ENCODE measurements around the gene USP31. TPM values are rescaled to one million over a fixed set of nuclear protein-coding genes. Genes with fewer than 3 reads are reported as not detected.

The USP31 gene
- total RNA-seq: 15.4 TPM
- long read RNA-seq, partial matches to known transcripts: 0 of 3 reads
- long read RNA-seq, other reads (novel, unspliced or antisense): 3 of 3 reads

DNA sequence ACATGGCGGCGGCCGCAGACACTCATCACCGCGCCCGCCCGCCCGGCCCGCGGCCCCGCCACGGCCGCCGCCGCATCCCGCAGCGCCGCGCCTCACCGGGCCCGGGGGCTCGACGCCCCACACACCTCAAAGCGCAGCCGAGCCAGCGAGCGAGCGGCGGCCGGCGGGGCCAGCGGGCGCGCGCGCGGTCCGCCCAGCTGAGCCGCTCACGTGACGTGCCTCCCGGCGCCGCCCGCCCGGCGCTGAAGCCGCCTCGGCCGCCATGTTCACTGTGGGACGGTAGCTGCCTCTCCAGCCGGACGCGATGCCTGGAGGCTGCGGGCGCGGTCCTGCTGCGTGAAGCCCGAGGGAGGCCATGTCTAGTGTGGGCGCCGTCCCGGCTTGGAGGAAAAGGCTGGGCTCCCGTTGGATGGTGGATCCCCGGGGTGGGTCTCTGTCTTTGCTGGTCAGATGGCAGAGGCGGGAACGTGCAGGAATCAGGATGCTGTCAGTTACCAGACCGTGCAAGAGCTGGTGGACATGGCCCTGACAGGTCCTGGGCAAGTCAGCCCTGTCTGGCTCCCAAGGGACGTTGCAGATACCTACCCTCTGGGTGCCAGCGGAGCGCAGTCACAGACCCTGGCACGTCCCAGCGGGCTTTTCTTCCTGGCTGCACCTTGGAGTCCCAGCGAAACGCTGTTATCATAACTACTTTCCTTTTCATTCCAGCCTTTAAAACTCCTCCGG lies at the start of gene USP31:
USP31 (minus strand) TSS at position 186 of the 726 bp plus-strand sequence; CDS start at position 4, 182 bp downstream.
- peak; percentile 99 for DNase-seq (ENCODE audit: low spot score)

GRCh38 chr16:23196539-23196938 lies 47.3 kb upstream of the USP31 start:
- DNase-seq (ENCODE audit: low spot score): no peak

- no peak for DNase-seq (ENCODE audit: low spot score)
Measured at GRCh38 chr16:23195366-23195978, 46.2 kb upstream of the USP31 start.

DNA sequence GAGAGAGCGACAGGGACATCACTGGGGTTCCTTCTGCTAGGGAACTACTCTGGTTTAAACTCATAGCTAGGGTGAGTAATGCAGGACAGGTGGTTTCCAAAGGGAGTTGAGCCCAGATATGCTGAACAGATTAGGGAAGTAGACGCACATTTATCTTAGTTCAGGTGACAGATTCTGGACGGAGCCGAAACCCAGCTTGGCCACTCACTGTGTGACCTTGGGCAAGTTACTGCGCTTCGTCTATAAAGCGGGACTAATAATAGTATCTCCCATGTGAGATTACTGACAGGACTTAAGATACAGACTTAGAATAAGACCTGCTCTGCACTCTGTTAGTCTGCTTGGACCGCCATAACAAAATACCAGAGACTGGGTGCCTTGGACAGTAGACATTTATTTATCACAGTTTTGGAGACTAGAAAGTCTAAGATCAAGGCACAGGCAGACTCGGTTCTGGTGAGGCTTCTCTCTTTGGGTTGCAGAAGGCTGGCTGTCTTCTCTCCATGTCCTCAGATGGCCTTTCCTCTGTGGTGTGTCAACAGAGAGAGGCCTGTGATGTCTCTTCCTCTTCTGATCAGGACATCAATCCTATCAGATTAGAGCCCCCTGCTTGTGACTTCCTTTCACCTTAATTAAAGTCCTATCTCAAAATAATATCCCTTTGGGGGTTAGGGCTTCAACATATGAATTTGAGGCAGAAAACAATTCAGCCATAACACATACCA lies 45.4 kb upstream of the USP31 start:
- no peak for DNase-seq (ENCODE audit: low spot score)

DNA sequence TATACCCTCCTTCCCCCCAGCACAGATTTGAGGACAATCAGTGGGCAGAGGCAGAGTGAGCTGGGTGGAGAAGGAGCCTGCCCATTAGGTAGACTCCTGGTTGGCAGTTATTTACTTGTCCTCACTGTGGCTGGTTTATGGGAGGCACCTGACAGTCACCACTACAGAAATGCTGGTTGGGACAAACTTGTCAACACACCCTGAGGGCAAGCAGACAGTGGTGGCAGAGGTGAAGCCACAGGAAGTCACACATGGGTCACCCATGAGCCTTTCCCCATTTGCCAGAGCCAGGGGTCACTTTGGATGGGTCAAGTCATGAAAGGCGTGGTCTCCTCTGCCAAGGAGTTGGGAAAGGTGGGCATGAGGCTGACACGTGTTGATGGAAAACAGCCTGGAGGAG lies 39.7 kb upstream of the USP31 start:
- no peak for DNase-seq (ENCODE audit: low spot score)

DNA sequence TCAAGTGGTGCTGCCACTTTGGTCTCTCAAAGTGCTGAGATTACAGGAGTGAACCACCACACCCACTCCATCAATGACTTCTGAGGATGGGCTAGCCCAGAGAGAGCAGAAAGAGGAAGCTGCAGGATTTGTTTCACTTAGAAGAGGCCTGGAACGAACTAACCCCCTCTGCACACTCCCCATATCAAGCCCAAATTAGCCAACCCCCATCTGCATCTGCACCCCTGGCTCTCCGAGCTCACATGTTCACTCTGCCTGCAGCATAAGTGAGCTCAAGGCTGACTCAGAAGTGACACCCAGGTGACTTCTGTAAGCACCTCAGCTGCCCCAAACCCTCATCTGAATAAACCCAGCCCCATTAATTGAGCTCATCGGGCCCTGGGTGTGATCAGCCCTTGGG lies 38.1 kb upstream of the USP31 start:
- no peak for DNase-seq (ENCODE audit: low spot score)

DNA sequence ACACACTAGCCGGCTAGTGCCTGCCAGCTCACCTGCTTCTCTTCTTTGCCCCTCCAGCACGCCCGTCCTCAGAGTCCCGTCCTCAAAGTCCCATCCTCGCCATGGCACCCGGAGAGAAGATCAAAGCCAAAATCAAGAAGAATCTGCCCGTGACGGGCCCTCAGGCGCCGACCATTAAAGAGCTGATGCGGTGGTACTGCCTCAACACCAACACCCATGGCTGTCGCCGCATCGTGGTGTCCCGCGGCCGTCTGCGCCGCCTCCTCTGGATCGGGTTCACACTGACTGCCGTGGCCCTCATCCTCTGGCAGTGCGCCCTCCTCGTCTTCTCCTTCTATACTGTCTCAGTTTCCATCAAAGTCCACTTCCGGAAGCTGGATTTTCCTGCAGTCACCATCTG lies 36.9 kb upstream of the USP31 start:
- no peak for DNase-seq (ENCODE audit: low spot score)

DNA sequence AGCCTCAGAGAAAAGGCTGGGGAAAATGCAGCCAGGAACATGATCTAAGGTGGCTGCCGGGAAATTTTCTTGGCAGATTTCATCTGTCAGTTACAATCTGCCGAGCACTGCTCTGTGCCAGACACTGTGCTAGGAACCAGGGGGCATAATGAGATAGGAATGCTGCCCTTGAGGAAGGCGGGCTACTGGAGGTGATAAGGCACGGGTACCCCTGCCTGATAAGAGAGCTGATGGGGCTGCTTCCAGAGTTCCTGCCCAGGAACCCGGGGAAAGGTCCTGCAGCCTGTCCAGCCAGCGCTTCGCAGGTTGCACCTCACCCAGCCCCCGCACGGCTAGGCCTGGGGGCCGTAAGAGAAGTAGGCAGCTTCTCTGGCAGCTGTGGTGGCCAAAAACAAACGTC lies 36.4 kb upstream of the USP31 start:
- DNase-seq (ENCODE audit: low spot score): no peak

DNA sequence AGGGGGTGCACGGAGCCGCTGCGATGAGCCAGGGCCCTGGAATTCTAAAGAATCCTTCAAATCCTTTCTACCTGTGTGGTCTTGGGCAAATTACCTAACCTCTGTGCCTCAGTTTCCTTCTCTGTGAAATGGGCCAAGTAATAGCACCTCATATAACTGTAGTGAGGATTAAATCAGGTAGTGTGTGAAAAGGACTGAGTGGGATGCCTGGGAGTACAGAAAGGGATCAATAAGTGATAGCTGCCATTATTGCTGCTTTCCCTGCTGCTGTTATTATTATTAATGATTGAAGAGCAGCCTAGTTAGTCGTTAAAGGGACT lies 34.3 kb upstream of the USP31 start:
- no peak for DNase-seq (ENCODE audit: low spot score)

DNA sequence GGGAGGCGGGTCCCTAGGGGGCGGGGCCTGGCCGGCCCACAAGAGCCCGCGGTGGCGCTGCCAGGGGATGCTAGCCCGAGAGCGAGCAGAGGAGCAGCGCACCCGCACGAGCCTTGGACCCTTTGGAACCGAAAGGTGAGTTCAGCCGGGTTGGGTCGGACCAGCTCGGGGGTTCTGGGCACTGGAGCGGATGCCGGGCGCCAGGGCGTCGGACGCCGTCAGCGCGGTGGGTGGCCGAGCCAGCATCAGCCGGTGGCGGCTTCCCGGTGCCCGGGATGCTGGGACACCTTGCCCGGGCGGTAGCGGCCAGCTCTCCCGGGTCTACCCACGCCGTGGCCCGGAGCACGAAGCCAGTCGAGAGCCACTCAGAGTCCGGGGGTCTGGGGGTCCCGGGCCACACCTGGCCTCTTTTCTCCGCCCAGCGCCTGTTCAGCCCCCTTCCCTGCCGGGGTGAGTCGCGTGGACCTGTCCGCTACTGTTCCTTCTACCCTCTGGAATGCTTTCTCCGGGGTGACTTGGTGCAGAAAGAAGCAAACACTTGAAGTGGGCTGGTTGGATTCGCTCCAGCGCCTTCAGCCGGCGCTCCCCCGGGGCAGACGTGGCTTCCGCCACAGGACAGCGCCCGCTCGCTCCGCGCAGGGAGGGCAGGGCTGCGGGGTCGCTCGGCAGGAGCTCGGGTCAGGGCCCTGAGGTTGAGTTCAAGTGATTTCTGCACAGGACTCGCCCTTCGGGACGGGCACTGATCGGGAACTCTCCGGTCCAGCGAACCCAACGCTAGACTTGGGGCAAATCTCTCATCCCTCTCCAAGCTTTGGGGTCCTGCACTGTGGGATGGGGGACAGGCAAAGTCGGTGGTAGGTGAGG lies 33.7 kb upstream of the USP31 start, which contains the start of gene SCNN1G:
SCNN1G (plus strand) TSS at position 67 of the 864 bp plus-strand sequence. CDS start 3,527 bp downstream, outside the sequence.
- no peak for DNase-seq (ENCODE audit: low spot score)

- DNase-seq (ENCODE audit: low spot score): peak; percentile 93
Measured at GRCh38 chr16:23182206-23182678, 33.0 kb upstream of the USP31 start.

- DNase-seq (ENCODE audit: low spot score): no peak
Measured at GRCh38 chr16:23181506-23181905, 32.3 kb upstream of the USP31 start.

- DNase-seq (ENCODE audit: low spot score): no peak
Measured at GRCh38 chr16:23175651-23176050, 26.4 kb upstream of the USP31 start.

DNA sequence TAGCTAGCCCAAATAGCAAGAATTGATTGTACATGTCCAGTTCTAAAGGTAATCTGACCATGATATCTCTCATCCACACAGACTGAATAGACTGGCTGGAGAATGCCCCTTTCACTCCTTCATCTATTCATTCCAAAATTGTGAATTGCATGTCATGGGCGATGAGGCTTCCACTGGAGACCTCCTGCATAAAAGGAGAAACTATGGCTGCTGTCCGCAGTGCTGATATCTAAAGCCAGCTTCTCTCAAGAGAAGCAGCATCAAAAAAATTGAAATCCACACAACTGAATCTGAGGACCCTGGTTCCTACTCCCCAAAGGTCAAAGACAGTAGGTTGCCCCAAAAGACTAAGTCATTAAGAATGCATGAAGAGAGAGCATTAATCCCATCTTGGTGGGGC lies 25.4 kb upstream of the USP31 start:
- no peak for DNase-seq (ENCODE audit: low spot score)

- DNase-seq (ENCODE audit: low spot score): no peak
Measured at GRCh38 chr16:23172994-23173393, 23.7 kb upstream of the USP31 start.

GRCh38 chr16:23172583-23172982 lies 23.3 kb upstream of the USP31 start:
- no peak for DNase-seq (ENCODE audit: low spot score)

- no peak for DNase-seq (ENCODE audit: low spot score)
Measured at GRCh38 chr16:23164736-23165135, 15.5 kb upstream of the USP31 start.

- DNase-seq (ENCODE audit: low spot score): no peak
Measured at GRCh38 chr16:23163921-23164320, 14.7 kb upstream of the USP31 start.

DNA sequence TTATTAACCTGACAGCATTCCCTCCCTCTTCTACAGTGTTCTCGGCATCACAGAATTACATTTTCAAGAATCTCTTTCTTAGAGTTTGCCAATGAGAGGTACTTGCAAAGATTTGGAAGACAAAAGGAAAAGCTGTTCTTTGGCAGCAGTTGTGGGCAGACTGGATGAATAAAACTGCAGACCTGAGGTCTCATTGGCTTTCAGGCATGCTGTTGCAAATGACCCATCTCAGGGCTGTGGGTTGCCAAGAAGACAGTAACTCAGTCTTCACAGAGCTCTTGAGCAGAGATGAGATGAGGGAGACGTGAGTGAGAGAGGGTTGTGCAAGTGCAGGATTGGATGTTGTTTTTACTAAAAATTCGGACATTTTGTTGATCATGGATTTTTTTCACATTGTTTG lies 11.3 kb upstream of the USP31 start:
- DNase-seq (ENCODE audit: low spot score): no peak

DNA sequence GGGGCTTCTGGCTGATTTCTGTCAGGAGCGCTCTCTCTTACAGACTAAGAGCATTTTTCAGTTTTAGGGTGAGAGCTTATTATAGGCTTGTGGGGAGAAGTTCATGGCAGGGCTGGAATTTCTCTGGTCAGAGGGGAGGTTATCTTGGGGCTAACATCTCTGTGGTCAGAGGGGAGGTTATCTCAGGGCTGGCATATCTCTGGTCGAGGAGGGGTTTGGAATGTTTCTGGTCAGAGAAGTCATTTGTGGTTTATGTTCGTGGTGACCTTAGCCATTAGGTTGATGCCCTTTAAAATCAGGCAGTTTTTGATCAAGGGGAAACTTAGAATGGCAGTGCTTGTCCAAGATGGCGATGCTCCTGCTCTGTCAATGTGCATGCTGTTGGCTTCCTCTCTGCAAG lies 10.8 kb upstream of the USP31 start:
- no peak for DNase-seq (ENCODE audit: low spot score)

- DNase-seq (ENCODE audit: low spot score): no peak
Measured at GRCh38 chr16:23158114-23158513, 8.9 kb upstream of the USP31 start.
